Measurements from ENCODE around the gene KLF13.

Gene KLF13

DNA sequence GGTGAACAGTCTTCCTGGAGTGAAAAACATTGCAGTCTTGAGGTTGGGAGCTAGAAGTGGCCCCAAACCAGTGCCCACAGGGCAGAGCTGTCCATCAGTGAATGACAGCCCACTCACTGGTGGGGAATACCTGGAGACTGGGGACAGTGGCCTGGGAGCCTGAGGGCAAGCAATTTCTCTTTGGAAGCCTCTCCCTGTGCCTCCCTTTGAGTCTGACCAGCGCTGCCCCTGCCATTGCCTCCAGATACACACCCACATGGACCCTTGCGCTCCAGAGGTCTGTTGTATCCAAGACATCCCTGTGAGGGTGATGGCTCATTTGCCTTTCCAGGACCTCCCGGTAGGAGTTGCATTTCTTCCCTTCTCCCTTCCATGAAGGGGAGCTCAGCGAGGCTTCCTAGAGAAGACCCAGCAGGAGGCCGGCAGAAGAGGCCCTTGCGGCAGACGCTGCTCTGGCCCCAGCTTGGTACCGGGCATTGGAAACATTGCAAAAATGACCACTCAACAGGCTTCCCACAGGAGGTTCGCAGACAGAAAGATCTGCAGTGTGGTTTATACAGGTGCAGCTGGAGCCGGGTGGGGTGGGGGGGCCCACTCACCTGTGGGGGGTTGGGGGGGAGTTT lies 38.5 kb downstream of the KLF13 start:
- TF ChIP-seq, protein P1, sequence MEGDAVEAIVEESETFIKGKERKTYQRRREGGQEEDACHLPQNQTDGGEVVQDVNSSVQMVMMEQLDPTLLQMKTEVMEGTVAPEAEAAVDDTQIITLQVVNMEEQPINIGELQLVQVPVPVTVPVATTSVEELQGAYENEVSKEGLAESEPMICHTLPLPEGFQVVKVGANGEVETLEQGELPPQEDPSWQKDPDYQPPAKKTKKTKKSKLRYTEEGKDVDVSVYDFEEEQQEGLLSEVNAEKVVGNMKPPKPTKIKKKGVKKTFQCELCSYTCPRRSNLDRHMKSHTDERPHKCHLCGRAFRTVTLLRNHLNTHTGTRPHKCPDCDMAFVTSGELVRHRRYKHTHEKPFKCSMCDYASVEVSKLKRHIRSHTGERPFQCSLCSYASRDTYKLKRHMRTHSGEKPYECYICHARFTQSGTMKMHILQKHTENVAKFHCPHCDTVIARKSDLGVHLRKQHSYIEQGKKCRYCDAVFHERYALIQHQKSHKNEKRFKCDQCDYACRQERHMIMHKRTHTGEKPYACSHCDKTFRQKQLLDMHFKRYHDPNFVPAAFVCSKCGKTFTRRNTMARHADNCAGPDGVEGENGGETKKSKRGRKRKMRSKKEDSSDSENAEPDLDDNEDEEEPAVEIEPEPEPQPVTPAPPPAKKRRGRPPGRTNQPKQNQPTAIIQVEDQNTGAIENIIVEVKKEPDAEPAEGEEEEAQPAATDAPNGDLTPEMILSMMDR (IDR thresholded peaks at IDR 0.05; ENCODE audit: insufficient read depth, low read length), result no peak
- TF ChIP-seq GABPA (IDR thresholded peaks at IDR 0.05; ENCODE audit: low read depth), result no peak
- no peak for TF ChIP-seq SPI1 (IDR thresholded peaks at IDR 0.05; ENCODE audit: borderline replicate concordance, low read depth)
- TF ChIP-seq, protein P2, sequence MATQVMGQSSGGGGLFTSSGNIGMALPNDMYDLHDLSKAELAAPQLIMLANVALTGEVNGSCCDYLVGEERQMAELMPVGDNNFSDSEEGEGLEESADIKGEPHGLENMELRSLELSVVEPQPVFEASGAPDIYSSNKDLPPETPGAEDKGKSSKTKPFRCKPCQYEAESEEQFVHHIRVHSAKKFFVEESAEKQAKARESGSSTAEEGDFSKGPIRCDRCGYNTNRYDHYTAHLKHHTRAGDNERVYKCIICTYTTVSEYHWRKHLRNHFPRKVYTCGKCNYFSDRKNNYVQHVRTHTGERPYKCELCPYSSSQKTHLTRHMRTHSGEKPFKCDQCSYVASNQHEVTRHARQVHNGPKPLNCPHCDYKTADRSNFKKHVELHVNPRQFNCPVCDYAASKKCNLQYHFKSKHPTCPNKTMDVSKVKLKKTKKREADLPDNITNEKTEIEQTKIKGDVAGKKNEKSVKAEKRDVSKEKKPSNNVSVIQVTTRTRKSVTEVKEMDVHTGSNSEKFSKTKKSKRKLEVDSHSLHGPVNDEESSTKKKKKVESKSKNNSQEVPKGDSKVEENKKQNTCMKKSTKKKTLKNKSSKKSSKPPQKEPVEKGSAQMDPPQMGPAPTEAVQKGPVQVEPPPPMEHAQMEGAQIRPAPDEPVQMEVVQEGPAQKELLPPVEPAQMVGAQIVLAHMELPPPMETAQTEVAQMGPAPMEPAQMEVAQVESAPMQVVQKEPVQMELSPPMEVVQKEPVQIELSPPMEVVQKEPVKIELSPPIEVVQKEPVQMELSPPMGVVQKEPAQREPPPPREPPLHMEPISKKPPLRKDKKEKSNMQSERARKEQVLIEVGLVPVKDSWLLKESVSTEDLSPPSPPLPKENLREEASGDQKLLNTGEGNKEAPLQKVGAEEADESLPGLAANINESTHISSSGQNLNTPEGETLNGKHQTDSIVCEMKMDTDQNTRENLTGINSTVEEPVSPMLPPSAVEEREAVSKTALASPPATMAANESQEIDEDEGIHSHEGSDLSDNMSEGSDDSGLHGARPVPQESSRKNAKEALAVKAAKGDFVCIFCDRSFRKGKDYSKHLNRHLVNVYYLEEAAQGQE (IDR thresholded peaks at IDR 0.05; ENCODE audit: insufficient replicate concordance, low read depth), result no peak
- no peak for TF ChIP-seq POLR2AphosphoS5 (IDR thresholded peaks at IDR 0.05; ENCODE audit: low read depth)
- H3K27ac ChIP-seq (replicated peaks), result peak overlapping the region; percentile 94

DNA sequence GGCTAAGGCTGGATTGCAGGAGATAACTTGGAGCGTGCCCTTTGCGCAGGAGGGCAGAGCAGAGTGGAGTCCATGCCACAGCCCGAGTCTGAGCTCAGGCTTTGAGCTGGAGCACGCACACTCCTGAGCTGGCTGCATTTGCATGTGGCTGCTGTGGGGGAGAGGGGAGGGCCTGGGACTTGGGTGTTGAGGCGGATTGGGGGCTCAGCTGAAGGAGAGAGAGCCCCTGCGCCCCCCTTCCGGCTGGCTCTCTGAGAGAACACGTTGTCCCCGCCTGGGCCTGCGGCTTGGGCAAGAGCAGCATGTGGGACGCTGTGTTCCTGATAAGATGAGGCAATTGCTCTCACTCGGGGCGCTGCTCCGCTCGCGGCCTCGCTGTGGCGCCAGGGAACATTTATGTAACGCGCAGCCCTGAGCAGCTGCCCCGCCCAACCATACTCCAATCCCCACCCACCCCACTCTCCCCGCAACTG lies 39.1 kb downstream of the KLF13 start:
- no peak overlapping the region for H3K4me3 ChIP-seq (replicated peaks; ENCODE audit: insufficient read depth, low read length)

More for the DNA sequence above, 38.5 kb downstream of the KLF13 start:
- Histone ChIP-seq H3K27me3 (ENCODE audit: insufficient read depth, poor library complexity, severe bottlenecking) (no peaks in the 10 kb centered on the region), H3K4me3 (replicated peaks; ENCODE audit: insufficient read depth, low read length) (no peak overlapping the region)
- DNase-seq (ENCODE audit: low read depth in 1 of 2, low spot score in 1 of 2), result no peak

DNA sequence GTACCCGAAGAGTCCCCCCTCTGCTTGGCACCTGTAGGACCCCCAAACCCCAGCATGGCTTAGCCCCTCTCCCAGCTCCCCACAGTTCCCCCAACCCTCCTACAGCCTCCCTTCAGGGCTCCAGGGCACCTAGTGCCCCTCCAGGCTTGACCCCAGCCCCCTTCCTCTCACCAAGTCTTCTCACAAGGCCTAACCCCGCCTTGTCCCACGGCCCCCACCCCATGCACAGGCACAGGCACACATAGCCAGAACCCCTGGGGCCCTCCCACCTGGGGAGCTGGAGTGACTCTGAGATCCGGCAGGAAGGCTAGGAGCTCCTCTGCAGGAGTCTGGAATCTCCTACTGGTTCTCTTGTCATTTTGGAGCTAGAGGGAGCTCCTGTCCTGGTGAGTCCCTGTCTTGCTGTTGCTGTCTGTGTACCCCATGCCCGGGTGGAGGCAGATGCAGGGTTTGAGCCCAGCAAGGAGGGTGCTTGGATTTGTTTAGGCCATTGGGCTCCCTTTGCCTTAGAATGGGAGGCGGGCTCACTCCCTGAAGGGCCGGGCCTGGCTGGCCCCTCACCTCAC lies 39.6 kb downstream of the KLF13 start:
- Histone ChIP-seq H3K4me3 (replicated peaks; ENCODE audit: insufficient read depth, low read length) (no peak overlapping the region), H3K27ac (replicated peaks) (peak overlapping the region; percentile 94), H3K27me3 (ENCODE audit: insufficient read depth, poor library complexity, severe bottlenecking) (no peaks in the 10 kb centered on the region)
- no peak for DNase-seq (ENCODE audit: low read depth in 1 of 2, low spot score in 1 of 2)
- TF ChIP-seq, protein P2 (IDR thresholded peaks at IDR 0.05; ENCODE audit: insufficient replicate concordance, low read depth), result no peak
- TF ChIP-seq SPI1 (IDR thresholded peaks at IDR 0.05; ENCODE audit: borderline replicate concordance, low read depth), result no peak
- TF ChIP-seq, protein P1 (IDR thresholded peaks at IDR 0.05; ENCODE audit: insufficient read depth, low read length), result no peak
- no peak for TF ChIP-seq GABPA (IDR thresholded peaks at IDR 0.05; ENCODE audit: low read depth)
- TF ChIP-seq POLR2AphosphoS5 (IDR thresholded peaks at IDR 0.05; ENCODE audit: low read depth), result no peak

More for the DNA sequence above, 39.1 kb downstream of the KLF13 start:
- TF ChIP-seq, protein P1 (IDR thresholded peaks at IDR 0.05; ENCODE audit: insufficient read depth, low read length), result peak; percentile 44
- peak; percentile 84 for TF ChIP-seq POLR2AphosphoS5 (IDR thresholded peaks at IDR 0.05; ENCODE audit: low read depth)
- TF ChIP-seq GABPA (IDR thresholded peaks at IDR 0.05; ENCODE audit: low read depth), result no peak
- H3K27me3 ChIP-seq (ENCODE audit: insufficient read depth, poor library complexity, severe bottlenecking), result no peaks in the 10 kb centered on the region
- H3K27ac ChIP-seq (replicated peaks), result peak overlapping the region; percentile 94
- DNase-seq (ENCODE audit: low read depth in 1 of 2, low spot score in 1 of 2), result peak; percentile 85 to 94

All from HL-60 (cell line).